ENCODE measurements around the gene AADAT. TPM values are rescaled to one million over a fixed set of nuclear protein-coding genes. Genes with fewer than 3 reads are reported as not detected.
A peak's percentile ranks its signal among the peaks of the same experiment; 100 is the strongest.
"Not testable (repeated sequence)": the region's sequence is repeated elsewhere in the genome, so short reads cannot be mapped to it uniquely, and the experiment has no call there.

The AADAT gene
- not detected for total RNA-seq

- Mint-ChIP-seq H3K9me3 (ENCODE audit: low read depth) (no peaks in the 10 kb centered on the region), H3K4me1 (peaks cover 9% of the 10 kb centered on the region), H3K27ac (no peak within 1 kb of the TSS), H3K36me3 (peaks cover 1% of the 10 kb centered on the region), H3K27me3 (peaks cover 39% of the 10 kb centered on the region), H3K4me3 (peak within 1 kb of the TSS; percentile 56)
- ATAC-seq (peak; percentile 60), DNase-seq (no peak)
- CTCF ChIA-PET: no interaction called here
Observed at GRCh38 chr4:170089668-170090351, at the start of gene AADAT. TSS of gene AADAT (minus strand) at chr4:170089956. CDS start at chr4:170089690, 266 bp downstream.

DNA sequence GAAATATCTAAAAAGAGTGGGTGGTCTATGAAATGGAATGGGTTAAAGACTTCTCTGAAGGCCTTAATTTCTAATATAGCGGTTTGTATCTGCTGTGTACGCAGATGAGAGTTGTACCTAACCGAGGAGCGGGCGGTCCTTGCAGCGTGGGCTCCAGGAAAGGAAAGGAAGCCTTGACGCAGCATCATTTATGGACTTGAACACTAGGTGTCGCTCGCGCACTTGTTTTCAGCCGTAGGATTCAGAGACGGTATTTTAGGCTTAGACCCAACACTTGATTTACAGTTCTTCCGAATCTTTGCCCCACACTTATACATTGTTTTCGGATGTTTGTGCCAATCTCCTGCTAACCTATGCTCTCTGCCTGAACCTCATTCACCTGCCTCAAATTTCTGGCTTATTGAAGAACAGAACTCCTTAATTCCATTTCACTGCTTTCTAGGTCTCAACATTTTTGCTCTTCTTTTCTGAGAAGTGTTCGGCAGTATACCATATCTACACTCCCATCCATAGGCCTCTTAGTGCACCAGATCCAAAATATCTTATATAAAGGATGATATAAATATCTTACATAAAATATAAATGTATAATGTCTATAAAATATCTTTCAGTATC is 48.9 kb upstream of the AADAT start:
- ATAC-seq (peak; percentile 55), DNase-seq (peak; percentile 72)
- H3K36me3 Mint-ChIP-seq: no peaks in the 10 kb centered on the region
- no peaks in the 10 kb centered on the region for H3K9me3 Mint-ChIP-seq (ENCODE audit: low read depth)
- H3K27me3 Mint-ChIP-seq: peaks cover 2% of the 10 kb centered on the region
- H3K4me3 Mint-ChIP-seq: no peak overlapping the region
- CTCF ChIA-PET: no interaction called here
- no peak overlapping the region for H3K27ac Mint-ChIP-seq
- peaks cover 2% of the 10 kb centered on the region for H3K4me1 Mint-ChIP-seq

- Mint-ChIP-seq H3K36me3 (no peaks in the 10 kb centered on the region), H3K27me3 (peaks cover 2% of the 10 kb centered on the region), H3K9me3 (ENCODE audit: low read depth) (no peaks in the 10 kb centered on the region), H3K4me1 (peaks cover 2% of the 10 kb centered on the region), H3K27ac (no peak overlapping the region), H3K4me3 (no peak overlapping the region)
- CTCF ChIA-PET: interaction anchor here (1.2 kb wide), 1 partner anchor 121 kb away, joined by 3 read pairs; no protein-coding TSS in a partner anchor
- ATAC-seq (no peak), DNase-seq (no peak)
Observed at GRCh38 chr4:170137927-170138326, 48.2 kb upstream of the AADAT start.

GRCh38 chr4:170137466-170137865 is 47.7 kb upstream of the AADAT start:
- CTCF ChIA-PET: interaction anchor here (1.2 kb wide), 1 partner anchor 122 kb away, joined by 3 read pairs; no protein-coding TSS in a partner anchor
- Mint-ChIP-seq H3K4me3 (no peak overlapping the region), H3K27ac (no peak overlapping the region), H3K9me3 (ENCODE audit: low read depth) (no peaks in the 10 kb centered on the region), H3K4me1 (peaks cover 2% of the 10 kb centered on the region), H3K36me3 (no peaks in the 10 kb centered on the region), H3K27me3 (peaks cover 2% of the 10 kb centered on the region)
- ATAC-seq (no peak), DNase-seq (no peak)

DNA sequence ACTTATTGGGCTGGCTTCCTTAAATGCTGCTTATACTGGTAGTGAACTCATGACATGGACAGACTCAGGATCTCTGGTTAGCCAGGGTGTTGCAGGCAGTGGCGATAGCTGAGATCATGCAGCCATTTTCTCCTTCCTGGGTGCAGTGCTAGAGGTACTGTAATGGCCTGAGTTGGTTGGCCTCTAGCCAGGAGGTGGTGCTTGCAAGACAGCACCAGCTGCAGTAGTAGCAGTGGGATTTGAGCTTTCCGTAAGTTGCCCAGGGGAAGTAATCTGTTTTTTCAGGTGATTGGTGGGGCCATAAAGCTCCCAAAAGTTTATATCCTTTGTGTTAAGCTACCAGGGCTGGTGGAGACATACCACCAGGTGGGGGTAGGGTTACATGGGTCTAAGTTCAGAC is 45.1 kb upstream of the AADAT start:
- ATAC-seq (no peak), DNase-seq (no peak)
- Mint-ChIP-seq H3K27me3 (peaks cover 2% of the 10 kb centered on the region), H3K36me3 (no peaks in the 10 kb centered on the region), H3K4me1 (peaks cover 2% of the 10 kb centered on the region), H3K27ac (no peak overlapping the region), H3K9me3 (ENCODE audit: low read depth) (no peaks in the 10 kb centered on the region), H3K4me3 (no peak overlapping the region)
- CTCF ChIA-PET: interaction anchor here (1.4 kb wide), 1 partner anchor 125 kb away, joined by 3 read pairs; no protein-coding TSS in a partner anchor

GRCh38 chr4:170128219-170128804 is 38.6 kb upstream of the AADAT start:
- H3K4me1 Mint-ChIP-seq: no peaks in the 10 kb centered on the region
- H3K4me3 Mint-ChIP-seq: no peak overlapping the region
- CTCF ChIA-PET: no interaction called here
- H3K36me3 Mint-ChIP-seq: no peaks in the 10 kb centered on the region
- ATAC-seq: no peak
- peaks cover 3% of the 10 kb centered on the region for H3K27me3 Mint-ChIP-seq
- no peak overlapping the region for H3K27ac Mint-ChIP-seq
- no peak for DNase-seq
- no peaks in the 10 kb centered on the region for H3K9me3 Mint-ChIP-seq (ENCODE audit: low read depth)

- H3K27me3 Mint-ChIP-seq: peaks cover 3% of the 10 kb centered on the region
- H3K4me3 Mint-ChIP-seq: no peak overlapping the region
- no peaks in the 10 kb centered on the region for H3K4me1 Mint-ChIP-seq
- H3K36me3 Mint-ChIP-seq: no peaks in the 10 kb centered on the region
- no peak for DNase-seq
- H3K9me3 Mint-ChIP-seq (ENCODE audit: low read depth): no peaks in the 10 kb centered on the region
- H3K27ac Mint-ChIP-seq: no peak overlapping the region
- no peak for ATAC-seq
- CTCF ChIA-PET: no interaction called here
Observed at GRCh38 chr4:170127758-170128157, 38.0 kb upstream of the AADAT start.

- CTCF ChIA-PET: no interaction called here
- Mint-ChIP-seq H3K36me3 (no peaks in the 10 kb centered on the region), H3K4me1 (no peaks in the 10 kb centered on the region), H3K9me3 (ENCODE audit: low read depth) (no peaks in the 10 kb centered on the region), H3K4me3 (no peak overlapping the region), H3K27ac (no peak overlapping the region), H3K27me3 (peaks cover 3% of the 10 kb centered on the region)
- DNase-seq (no peak), ATAC-seq (no peak)
Observed at GRCh38 chr4:170124406-170124805, 34.6 kb upstream of the AADAT start.

GRCh38 chr4:170122252-170122651 is 32.5 kb upstream of the AADAT start:
- no peak overlapping the region for H3K27ac Mint-ChIP-seq
- H3K4me1 Mint-ChIP-seq: no peaks in the 10 kb centered on the region
- DNase-seq (no peak), ATAC-seq (no peak)
- CTCF ChIA-PET: no interaction called here
- H3K27me3 Mint-ChIP-seq: peaks cover 3% of the 10 kb centered on the region
- no peaks in the 10 kb centered on the region for H3K36me3 Mint-ChIP-seq
- no peak overlapping the region for H3K4me3 Mint-ChIP-seq
- H3K9me3 Mint-ChIP-seq (ENCODE audit: low read depth): no peaks in the 10 kb centered on the region

DNA sequence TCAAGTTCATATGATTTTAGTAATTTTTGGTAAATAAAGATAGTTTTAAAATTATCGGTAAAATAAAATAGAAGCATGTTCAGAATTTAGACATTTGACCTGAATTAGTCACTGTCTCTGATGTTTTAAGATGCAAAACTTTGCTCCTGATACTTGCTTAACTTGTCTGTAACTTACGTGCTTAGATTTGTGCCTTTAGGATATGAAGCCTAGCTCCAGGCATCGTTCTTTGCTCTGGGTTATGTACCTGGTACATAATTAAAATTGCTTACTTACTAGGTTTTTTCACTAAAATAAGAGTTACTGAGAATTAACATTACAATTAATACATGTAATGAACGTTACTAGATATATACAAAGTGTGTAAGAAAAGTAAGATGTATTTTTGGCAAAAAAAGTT is 24.9 kb upstream of the AADAT start:
- H3K27ac Mint-ChIP-seq: no peak overlapping the region
- ATAC-seq: no peak
- no peak for DNase-seq

GRCh38 chr4:170114183-170114582 is 24.4 kb upstream of the AADAT start:
- H3K27ac Mint-ChIP-seq; DNase-seq; H3K36me3 Mint-ChIP-seq; H3K9me3 Mint-ChIP-seq (ENCODE audit: low read depth); H3K4me1 Mint-ChIP-seq; ATAC-seq; H3K4me3 Mint-ChIP-seq; CTCF ChIA-PET: not testable (repeated sequence)
- peaks cover 13% of the 10 kb centered on the region for H3K27me3 Mint-ChIP-seq

More for the DNA sequence above, 24.9 kb upstream of the AADAT start:
- Mint-ChIP-seq H3K4me1 (no peaks in the 10 kb centered on the region), H3K4me3 (no peak overlapping the region), H3K36me3 (no peaks in the 10 kb centered on the region), H3K27me3 (peaks cover 13% of the 10 kb centered on the region), H3K9me3 (ENCODE audit: low read depth) (no peaks in the 10 kb centered on the region)
- CTCF ChIA-PET: no interaction called here

GRCh38 chr4:170111546-170111945 is 21.8 kb upstream of the AADAT start:
- no peaks in the 10 kb centered on the region for H3K9me3 Mint-ChIP-seq (ENCODE audit: low read depth)
- CTCF ChIA-PET: no interaction called here
- no peaks in the 10 kb centered on the region for H3K36me3 Mint-ChIP-seq
- peaks cover 13% of the 10 kb centered on the region for H3K27me3 Mint-ChIP-seq
- no peak for DNase-seq
- H3K4me3 Mint-ChIP-seq: no peak overlapping the region
- no peak for ATAC-seq
- H3K27ac Mint-ChIP-seq: no peak overlapping the region
- no peaks in the 10 kb centered on the region for H3K4me1 Mint-ChIP-seq

- no peaks in the 10 kb centered on the region for H3K4me1 Mint-ChIP-seq
- no peaks in the 10 kb centered on the region for H3K9me3 Mint-ChIP-seq (ENCODE audit: low read depth)
- no peak for DNase-seq
- CTCF ChIA-PET: no interaction called here
- no peak for ATAC-seq
- no peaks in the 10 kb centered on the region for H3K36me3 Mint-ChIP-seq
- H3K27me3 Mint-ChIP-seq: peaks cover 13% of the 10 kb centered on the region
- no peak overlapping the region for H3K4me3 Mint-ChIP-seq
- H3K27ac Mint-ChIP-seq: no peak overlapping the region
Observed at GRCh38 chr4:170111085-170111484, 21.3 kb upstream of the AADAT start.

- Mint-ChIP-seq H3K27me3 (peaks cover 13% of the 10 kb centered on the region), H3K4me1 (no peaks in the 10 kb centered on the region), H3K4me3 (no peak overlapping the region), H3K36me3 (no peaks in the 10 kb centered on the region), H3K9me3 (ENCODE audit: low read depth) (no peaks in the 10 kb centered on the region), H3K27ac (no peak overlapping the region)
- DNase-seq (no peak), ATAC-seq (no peak)
- CTCF ChIA-PET: no interaction called here
Observed at GRCh38 chr4:170110285-170110672, 20.5 kb upstream of the AADAT start.

Measured in activated CD8-positive, alpha-beta memory T cell treated with anti-CD3 and anti-CD28 coated beads, Interleukin-2, amount 10 ng/mL, durations not matched to agents 7 days and 5 days (primary cell).